Activated T-helper 2 cell treated with anti-CD3 and anti-CD28 coated beads, Interferon-gamma antibody, Interleukin-2, Interleukin-4, amounts not matched to agents 10 μg/mL and 5 μg/mL and 100 μg/mL, durations not matched to agents 14 hours and 24 hours and 36 hours (primary cell): ENCODE results near the gene PAX5. TPM values are rescaled to one million over a fixed set of nuclear protein-coding genes. Genes with fewer than 3 reads are reported as not detected.
A peak's percentile ranks its signal among the peaks of the same experiment; 100 is the strongest.

ENCODE experiments used
- DNase-seq: peaks from one replicate; pipeline ENCODE4 v3.0.0; 2021; ENCODE audit warnings: low spot score
- H3K27ac Mint-ChIP-seq: one replicate; pipeline ENCODE4 v1.8.0; 2021; ENCODE audit warnings: mixed read lengths
- H3K27me3 Mint-ChIP-seq: one replicate; pipeline ENCODE4 v1.8.0; 2021; ENCODE audit warnings: low read depth, mixed read lengths
- H3K36me3 Mint-ChIP-seq: one replicate; pipeline ENCODE4 v1.8.0; 2021; ENCODE audit warnings: low read depth, mixed read lengths
- H3K4me1 Mint-ChIP-seq: one replicate; pipeline ENCODE4 v1.8.0; 2021; ENCODE audit warnings: low read depth, mixed read lengths
- H3K4me3 Mint-ChIP-seq: one replicate; pipeline ENCODE4 v1.8.0; 2021; ENCODE audit warnings: low read depth, mild to moderate bottlenecking, moderate library complexity, mixed read lengths
- H3K9me3 Mint-ChIP-seq: one replicate; pipeline ENCODE4 v1.8.0; 2021; ENCODE audit warnings: mixed read lengths
- intact Hi-C: fragments of 100-400 bp; cut with micrococcal nuclease; formaldehyde crosslinking; loops from one replicate; pipeline ENCODE4 v1.15.1; 2023
- total RNA-seq: library from RNA; stranded (reverse); gene quantifications from 2 replicates; pipeline ENCODE4 v1.2.3, GENCODE V29; 2022

The PAX5 gene
- total RNA-seq, 1 donor from 2014 or later = 0.34 TPM

DNA sequence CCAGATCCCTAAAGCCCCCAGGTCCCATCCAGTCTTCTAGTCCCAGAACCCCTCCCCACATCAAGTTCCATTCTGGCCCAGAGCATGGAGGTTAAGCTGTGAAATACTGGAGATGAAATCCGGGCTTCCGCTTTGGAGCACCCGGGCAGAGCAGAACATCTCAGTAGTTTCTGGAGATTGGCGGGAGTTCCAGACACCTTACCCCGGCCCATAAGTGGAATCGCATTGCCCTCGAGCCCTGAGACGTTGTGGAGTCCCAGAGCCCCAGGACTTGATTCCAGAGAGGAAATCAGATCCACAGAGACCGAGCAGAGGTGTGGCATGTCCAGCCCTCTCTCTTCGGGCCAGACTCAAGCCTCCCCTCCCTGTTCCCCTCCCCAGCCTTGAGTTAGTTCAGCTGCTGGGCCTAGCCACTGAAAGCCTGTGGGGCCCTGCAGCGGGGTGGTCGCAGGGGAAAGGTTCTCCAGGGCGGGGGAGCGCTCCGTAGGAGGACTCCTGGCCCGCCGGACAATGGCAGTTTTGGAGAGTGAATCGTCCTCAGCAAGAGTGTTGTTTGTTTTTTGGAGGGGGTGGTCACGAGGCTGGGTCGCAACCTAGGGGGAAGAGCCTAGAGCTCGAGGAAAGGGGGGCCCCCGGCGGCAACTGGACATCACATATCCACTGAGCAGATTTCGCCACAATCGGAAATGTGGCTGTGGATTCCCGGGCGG lies 1.0 kb upstream of the PAX5 start:
- H3K36me3 Mint-ChIP-seq = peaks cover 4% of the 10 kb centered on the region
- H3K9me3 Mint-ChIP-seq = no peaks in the 10 kb centered on the region
- DNase-seq = no peak
- no peak overlapping the region for H3K27ac Mint-ChIP-seq
- H3K4me1 Mint-ChIP-seq = peaks cover 25% of the 10 kb centered on the region
- H3K27me3 Mint-ChIP-seq = peaks cover 85% of the 10 kb centered on the region
- intact Hi-C loops = loop anchor here (5.0 kb wide), 1 partner anchor 48 kb away; no protein-coding TSS in a partner anchor
- peak overlapping the region; percentile 40 for H3K4me3 Mint-ChIP-seq

DNA sequence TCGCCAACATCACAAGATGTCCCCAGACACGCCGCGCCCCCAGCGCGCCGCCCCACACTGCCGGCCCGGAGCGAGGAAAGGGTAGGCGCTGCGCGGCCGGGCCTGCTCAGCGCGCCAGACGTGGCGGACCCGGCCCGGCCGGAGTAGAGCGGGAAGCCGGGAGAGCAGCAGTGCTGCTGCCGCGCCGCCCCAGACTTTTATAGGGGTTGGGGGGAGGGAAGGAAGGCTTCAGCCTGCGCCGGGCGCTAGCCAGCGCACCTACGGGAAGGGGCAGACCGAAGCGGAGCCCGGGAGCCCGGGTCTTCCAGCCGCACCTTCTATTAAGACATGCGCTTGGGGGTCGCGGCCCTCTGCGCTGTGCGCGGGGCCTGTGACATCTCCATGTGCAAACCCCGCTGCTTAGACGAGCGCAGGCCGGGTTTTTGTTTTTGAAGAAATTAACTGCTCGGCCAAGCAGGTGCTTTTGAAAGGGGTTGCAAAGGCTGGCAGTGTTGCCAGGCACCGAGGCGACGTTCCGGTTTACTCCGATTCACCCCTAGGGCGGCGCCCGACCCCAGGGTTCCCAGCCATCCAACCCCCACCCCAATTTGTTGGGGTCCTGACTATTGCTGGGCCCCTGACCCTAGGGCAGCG lies 353 bp upstream of the PAX5 start:
- no peak for DNase-seq
- no peak overlapping the region for H3K27ac Mint-ChIP-seq
- peaks cover 26% of the 10 kb centered on the region for H3K4me1 Mint-ChIP-seq
- H3K4me3 Mint-ChIP-seq = peak overlapping the region; percentile 40
- H3K9me3 Mint-ChIP-seq = no peaks in the 10 kb centered on the region
- peaks cover 84% of the 10 kb centered on the region for H3K27me3 Mint-ChIP-seq
- intact Hi-C loops = loop anchor here (5.0 kb wide), 1 partner anchor 47 kb away; no protein-coding TSS in a partner anchor
- peaks cover 4% of the 10 kb centered on the region for H3K36me3 Mint-ChIP-seq

DNA sequence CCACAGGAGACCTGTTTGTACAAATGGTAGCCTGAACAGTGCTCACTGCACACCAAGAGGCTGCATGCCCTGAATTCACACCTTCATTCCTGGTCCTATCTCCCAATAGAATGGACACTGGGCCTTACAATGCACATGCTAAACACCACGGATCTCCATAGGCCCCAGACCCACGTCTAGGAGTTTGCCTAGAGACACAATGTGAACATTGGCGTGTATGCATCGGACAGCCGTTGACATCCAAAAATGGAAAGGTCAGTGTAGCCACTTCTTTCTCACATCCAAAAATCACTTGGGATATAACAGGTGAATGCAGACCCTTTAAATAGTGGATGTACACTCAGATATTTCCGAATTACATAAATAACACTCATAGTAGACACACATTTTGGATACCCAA lies 927 bp downstream of the PAX5 start:
- intact Hi-C loops = loop anchor here (5.0 kb wide), 1 partner anchor 46 kb away; no protein-coding TSS in a partner anchor

GRCh38 chr9:37032713-37033112 lies 1.4 kb downstream of the PAX5 start:
- H3K4me1 Mint-ChIP-seq = peaks cover 30% of the 10 kb centered on the region
- no peak for DNase-seq
- intact Hi-C loops = loop anchor here (5.0 kb wide), 1 partner anchor 45 kb away; no protein-coding TSS in a partner anchor
- no peak overlapping the region for H3K27ac Mint-ChIP-seq
- peaks cover 4% of the 10 kb centered on the region for H3K36me3 Mint-ChIP-seq
- H3K9me3 Mint-ChIP-seq = no peaks in the 10 kb centered on the region
- H3K4me3 Mint-ChIP-seq = no peak overlapping the region
- H3K27me3 Mint-ChIP-seq = peaks cover 81% of the 10 kb centered on the region

More for the DNA sequence above, 927 bp downstream of the PAX5 start:
- peaks cover 28% of the 10 kb centered on the region for H3K4me1 Mint-ChIP-seq
- H3K27me3 Mint-ChIP-seq = peaks cover 81% of the 10 kb centered on the region
- H3K9me3 Mint-ChIP-seq = no peaks in the 10 kb centered on the region
- H3K4me3 Mint-ChIP-seq = no peak overlapping the region
- no peak for DNase-seq
- H3K27ac Mint-ChIP-seq = no peak overlapping the region
- H3K36me3 Mint-ChIP-seq = peaks cover 4% of the 10 kb centered on the region

- H3K9me3 Mint-ChIP-seq = no peaks in the 10 kb centered on the region
- no peak overlapping the region for H3K4me3 Mint-ChIP-seq
- peaks cover under 1% of the 10 kb centered on the region for H3K36me3 Mint-ChIP-seq
- intact Hi-C loops = loop anchor here (5.0 kb wide), 1 partner anchor 45 kb away; no protein-coding TSS in a partner anchor
- no peak overlapping the region for H3K27ac Mint-ChIP-seq
- H3K27me3 Mint-ChIP-seq = peaks cover 82% of the 10 kb centered on the region
- no peak for DNase-seq
- peaks cover 26% of the 10 kb centered on the region for H3K4me1 Mint-ChIP-seq
These were observed 2.2 kb downstream of the PAX5 start for GRCh38 chr9:37031902-37032301.

GRCh38 chr9:37031081-37031480 lies 3.0 kb downstream of the PAX5 start:
- Mint-ChIP-seq H3K4me1 (peaks cover 19% of the 10 kb centered on the region), H3K9me3 (no peaks in the 10 kb centered on the region)

DNA sequence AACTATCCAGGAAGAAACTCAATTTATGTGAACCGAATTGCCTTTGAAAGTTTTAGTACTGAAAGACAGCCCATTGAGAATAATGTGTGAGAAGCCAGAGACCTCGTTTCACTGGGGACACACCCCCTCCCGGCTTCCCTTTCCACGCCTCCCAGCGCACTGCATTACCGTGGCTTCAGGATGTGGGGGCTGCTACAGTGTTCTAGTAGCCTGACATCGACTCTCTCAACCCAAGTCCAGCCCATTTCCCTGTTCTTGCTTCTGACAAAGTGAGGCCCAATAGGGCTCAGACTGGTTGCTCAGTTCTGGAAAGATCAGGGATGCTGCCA lies 3.5 kb downstream of the PAX5 start:
- no peaks in the 10 kb centered on the region for H3K36me3 Mint-ChIP-seq
- peaks cover 80% of the 10 kb centered on the region for H3K27me3 Mint-ChIP-seq
- no peak overlapping the region for H3K27ac Mint-ChIP-seq
- no peaks in the 10 kb centered on the region for H3K9me3 Mint-ChIP-seq
- no peak for DNase-seq
- intact Hi-C loops = loop anchor here (5.0 kb wide), 1 partner anchor 43 kb away; no protein-coding TSS in a partner anchor
- H3K4me3 Mint-ChIP-seq = no peak overlapping the region
- peaks cover 20% of the 10 kb centered on the region for H3K4me1 Mint-ChIP-seq

More at GRCh38 chr9:37031081-37031480, 3.0 kb downstream of the PAX5 start:
- intact Hi-C loops = loop anchor here (5.0 kb wide), 1 partner anchor 44 kb away; no protein-coding TSS in a partner anchor
- Mint-ChIP-seq H3K27me3 (peaks cover 79% of the 10 kb centered on the region), H3K27ac (no peak overlapping the region), H3K4me3 (no peak overlapping the region), H3K36me3 (no peaks in the 10 kb centered on the region)
- no peak for DNase-seq

DNA sequence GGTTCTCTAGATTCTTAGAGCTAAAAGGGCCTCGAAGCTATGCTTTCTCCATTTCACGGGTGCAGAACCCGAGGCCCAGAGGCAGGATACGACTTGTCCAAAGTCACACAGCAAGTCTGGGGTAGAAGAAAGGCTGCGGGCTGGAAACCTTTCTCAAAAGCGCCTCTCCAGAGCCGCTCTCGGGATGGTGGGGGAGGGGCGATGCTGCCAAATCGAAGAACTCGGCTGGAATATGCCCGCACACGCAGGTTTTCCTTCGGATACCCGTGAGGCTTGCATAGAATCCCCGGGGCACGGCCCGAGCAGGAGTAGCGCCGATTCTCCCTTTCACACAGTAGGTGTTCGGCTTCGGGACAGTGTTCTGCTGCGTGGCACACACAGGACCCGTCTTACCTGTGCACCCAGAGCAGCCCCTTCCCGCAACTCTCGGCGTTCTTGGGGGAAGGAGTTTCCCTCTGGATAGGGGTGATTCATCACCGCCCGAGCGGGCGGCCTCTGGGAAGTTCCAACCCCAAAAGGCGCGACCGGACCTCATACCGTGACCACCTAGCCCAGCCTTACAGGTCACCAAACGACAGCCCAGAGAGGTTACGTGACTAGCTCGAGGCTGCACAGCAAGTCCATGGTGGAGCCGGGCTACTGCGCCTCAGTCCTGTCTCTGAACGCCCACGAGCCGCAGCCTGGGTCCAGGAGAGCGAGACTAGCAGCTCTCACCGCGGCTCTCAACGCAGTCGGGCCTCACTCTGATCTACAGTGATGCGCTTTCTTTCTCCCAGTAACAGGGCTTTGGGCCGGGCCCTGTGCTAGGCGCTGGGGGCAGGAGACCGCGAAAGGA lies 4.1 kb downstream of the PAX5 start:
- no peak overlapping the region for H3K4me3 Mint-ChIP-seq
- intact Hi-C loops = loop anchor here (5.0 kb wide), 2 partner anchors 43 to 297 kb away; no protein-coding TSS in a partner anchor
- no peak for DNase-seq
- peaks cover 19% of the 10 kb centered on the region for H3K4me1 Mint-ChIP-seq
- H3K9me3 Mint-ChIP-seq = no peaks in the 10 kb centered on the region
- no peak overlapping the region for H3K27ac Mint-ChIP-seq
- peaks cover 78% of the 10 kb centered on the region for H3K27me3 Mint-ChIP-seq
- H3K36me3 Mint-ChIP-seq = no peaks in the 10 kb centered on the region

GRCh38 chr9:37029304-37029775 lies 4.7 kb downstream of the PAX5 start:
- peaks cover 17% of the 10 kb centered on the region for H3K4me1 Mint-ChIP-seq
- DNase-seq = no peak
- H3K27ac Mint-ChIP-seq = no peak overlapping the region
- H3K9me3 Mint-ChIP-seq = no peaks in the 10 kb centered on the region
- peaks cover 81% of the 10 kb centered on the region for H3K27me3 Mint-ChIP-seq
- H3K4me3 Mint-ChIP-seq = no peak overlapping the region
- intact Hi-C loops = loop anchor here (5.0 kb wide), 1 partner anchor 298 kb away; no protein-coding TSS in a partner anchor
- no peaks in the 10 kb centered on the region for H3K36me3 Mint-ChIP-seq

DNA sequence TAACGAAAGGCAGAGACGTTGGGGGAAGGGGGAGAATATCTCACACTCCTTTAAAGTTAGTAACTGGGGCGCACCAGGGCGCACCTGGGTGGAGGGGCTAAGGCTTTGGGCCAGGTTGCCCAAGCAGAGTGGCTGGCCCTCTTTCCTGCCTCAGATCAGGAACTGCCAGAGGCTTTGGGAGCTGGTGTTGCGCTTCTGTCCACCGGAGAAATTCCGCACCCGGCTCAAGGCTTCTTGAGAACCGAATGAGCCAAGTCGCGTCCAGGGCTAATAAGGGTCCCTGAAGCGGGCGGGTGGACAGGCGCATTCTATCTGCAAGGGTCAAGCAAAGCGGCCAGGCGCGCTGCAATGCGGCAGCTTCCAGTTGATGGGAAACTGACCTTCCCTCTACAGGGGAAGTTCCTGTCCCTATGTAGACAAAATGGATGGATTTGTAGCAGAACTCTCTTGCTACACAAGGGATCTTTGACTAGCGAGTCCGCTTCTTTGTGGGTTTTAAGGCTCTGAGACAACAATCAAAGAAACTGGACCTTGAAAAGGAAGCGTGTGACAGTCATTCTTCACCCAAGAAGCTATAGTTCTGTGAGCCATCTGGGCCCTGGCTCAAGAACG lies 5.5 kb downstream of the PAX5 start:
- Mint-ChIP-seq H3K4me3 (no peak overlapping the region), H3K36me3 (no peaks in the 10 kb centered on the region), H3K4me1 (peaks cover 17% of the 10 kb centered on the region), H3K9me3 (no peaks in the 10 kb centered on the region), H3K27me3 (peaks cover 84% of the 10 kb centered on the region), H3K27ac (no peak overlapping the region)
- intact Hi-C loops = loop anchor here (5.0 kb wide), 1 partner anchor 299 kb away; no protein-coding TSS in a partner anchor
- DNase-seq = no peak

- H3K4me1 Mint-ChIP-seq = peaks cover 17% of the 10 kb centered on the region
These were observed 6.3 kb downstream of the PAX5 start for GRCh38 chr9:37027582-37028419.

More at GRCh38 chr9:37027582-37028419, 6.3 kb downstream of the PAX5 start:
- Mint-ChIP-seq H3K27ac (no peak overlapping the region), H3K4me3 (peak overlapping the region; percentile 70), H3K9me3 (no peaks in the 10 kb centered on the region), H3K27me3 (peaks cover 84% of the 10 kb centered on the region), H3K36me3 (no peaks in the 10 kb centered on the region)
- DNase-seq = peak; percentile 83
- intact Hi-C loops = loop anchor here (1.0 to 5.0 kb wide), 2 partner anchors 10 to 300 kb away; no protein-coding TSS in a partner anchor
